GM15510 (cell line): ENCODE data around the gene SPINT1.

ENCODE experiments used
- POLR2A ChIP-seq: IDR thresholded peaks from 3 replicates; pipeline ENCODE4 v1.6.1; 2011; ENCODE audit warnings: borderline replicate concordance; ENCODE audit not compliant: insufficient read length; ENCODE audit errors: extremely low read depth

Gene SPINT1

GRCh38 chr15:40823572-40824343, 20.1 kb upstream of the SPINT1 start:
- no peak for TF ChIP-seq POLR2A

- TF ChIP-seq POLR2A = no peak
These were observed 18.0 kb upstream of the SPINT1 start for GRCh38 chr15:40825661-40826422.

GRCh38 chr15:40826423-40827075, 17.3 kb upstream of the SPINT1 start:
- no peak for TF ChIP-seq POLR2A

- no peak for TF ChIP-seq POLR2A
These were observed 15.3 kb upstream of the SPINT1 start, which contains the start of gene PPP1R14D for GRCh38 chr15:40828447-40829036. TSS of gene PPP1R14D (minus strand) at chr15:40828708. CDS start at chr15:40828641, 67 bp downstream.

- no peak for TF ChIP-seq POLR2A
These were observed 14.7 kb upstream of the SPINT1 start for GRCh38 chr15:40829115-40829514.

GRCh38 chr15:40830884-40831283, 13.0 kb upstream of the SPINT1 start:
- no peak for TF ChIP-seq POLR2A

- no peak for TF ChIP-seq POLR2A
These were observed 12.0 kb upstream of the SPINT1 start for GRCh38 chr15:40831861-40832260.

- no peak for TF ChIP-seq POLR2A
These were observed 10.9 kb upstream of the SPINT1 start for GRCh38 chr15:40832903-40833302.

- no peak for TF ChIP-seq POLR2A
These were observed 7.8 kb upstream of the SPINT1 start for GRCh38 chr15:40836020-40836419.

GRCh38 chr15:40838756-40839155, 5.1 kb upstream of the SPINT1 start:
- no peak for TF ChIP-seq POLR2A

GRCh38 chr15:40841741-40842140, 2.1 kb upstream of the SPINT1 start:
- TF ChIP-seq POLR2A = no peak

GRCh38 chr15:40843261-40843884, 475 bp upstream of the SPINT1 start:
- TF ChIP-seq POLR2A = no peak

- TF ChIP-seq POLR2A = no peak
These were observed 815 bp downstream of the SPINT1 start for GRCh38 chr15:40844696-40845030.

GRCh38 chr15:40845036-40845435, 1.2 kb downstream of the SPINT1 start:
- TF ChIP-seq POLR2A = no peak
